Kasumi-1 (cell line): Measurements from ENCODE around the gene KRT80.

Experiments used
- DNase-seq, 2 experiments: peaks; one replicate each; lab custom pipeline; 2025; lab: John Stamatoyannopoulos, UW

The KRT80 gene

GRCh38 chr12:52179396-52179973 lies 12.3 kb downstream of the KRT80 start:
- DNase-seq = no peak

GRCh38 chr12:52178984-52179383 lies 12.8 kb downstream of the KRT80 start:
- DNase-seq = no peak

- DNase-seq = no peak
Observed at GRCh38 chr12:52178443-52178842, 13.4 kb downstream of the KRT80 start.

GRCh38 chr12:52175371-52176350 lies 16.2 kb downstream of the KRT80 start:
- DNase-seq = no peak

- DNase-seq = no peak
Observed at GRCh38 chr12:52173526-52173925, 18.3 kb downstream of the KRT80 start.

- no peak for DNase-seq
Observed at GRCh38 chr12:52172956-52173355, 18.9 kb downstream of the KRT80 start.

GRCh38 chr12:52171950-52172512 lies 19.8 kb downstream of the KRT80 start:
- DNase-seq = peak; percentile 7 to 43

GRCh38 chr12:52170827-52171226 lies 21.0 kb downstream of the KRT80 start:
- DNase-seq = no peak

- DNase-seq = no peak
Observed at GRCh38 chr12:52169886-52170285, 21.9 kb downstream of the KRT80 start.

- no peak for DNase-seq
Observed at GRCh38 chr12:52168019-52168717, 23.6 kb downstream of the KRT80 start.

GRCh38 chr12:52167526-52167925 lies 24.3 kb downstream of the KRT80 start:
- DNase-seq = no peak

GRCh38 chr12:52166672-52167071 lies 25.1 kb downstream of the KRT80 start:
- no peak for DNase-seq

GRCh38 chr12:52165096-52165855 lies 26.5 kb downstream of the KRT80 start:
- peak in 1 of 2 experiments; percentile 30 for DNase-seq

- no peak for DNase-seq
Observed at GRCh38 chr12:52164624-52165023, 27.2 kb downstream of the KRT80 start.

- DNase-seq = no peak
Observed at GRCh38 chr12:52162981-52163380, 28.8 kb downstream of the KRT80 start.

GRCh38 chr12:52160200-52160599 lies 31.6 kb downstream of the KRT80 start:
- no peak for DNase-seq

- no peak for DNase-seq
Observed at GRCh38 chr12:52157566-52158150, 34.2 kb downstream of the KRT80 start.

- DNase-seq = peak; percentile 19 to 42
Observed at GRCh38 chr12:52156757-52157565, 34.9 kb downstream of the KRT80 start.

- DNase-seq = no peak
Observed at GRCh38 chr12:52156311-52156710, 35.5 kb downstream of the KRT80 start.
